Rectal smooth muscle tissue (tissue), 1 donor: ENCODE measurements around the gene ARHGAP26.
"Not testable (repeated sequence)": the region's sequence is repeated elsewhere in the genome, so short reads cannot be mapped to it uniquely, and the experiment has no call there.

ENCODE experiments used
- H3K27ac ChIP-seq: one replicate; pipeline ENCODE4 v1.7.0; 2013; ENCODE audit warnings: low read depth, low read length, inconsistent platforms
- H3K27me3 ChIP-seq: one replicate; pipeline ENCODE4 v1.7.0; 2013; ENCODE audit warnings: low read length; ENCODE audit not compliant: control insufficient read depth, insufficient read depth
- H3K36me3 ChIP-seq: one replicate; pipeline ENCODE4 v1.7.0; 2013; ENCODE audit warnings: low read length; ENCODE audit not compliant: control insufficient read depth, insufficient read depth
- H3K4me1 ChIP-seq: one replicate; pipeline ENCODE4 v1.7.0; 2013; ENCODE audit warnings: low read length; ENCODE audit not compliant: control insufficient read depth, insufficient read depth
- H3K4me3 ChIP-seq: one replicate; pipeline ENCODE4 v1.7.0; 2013; ENCODE audit warnings: low read length
- H3K9ac ChIP-seq: one replicate; pipeline ENCODE4 v1.7.0; 2013; ENCODE audit warnings: low read length

Gene ARHGAP26

GRCh38 chr5:142937374-142937773, 167.2 kb downstream of the ARHGAP26 start:
- no peaks in the 10 kb centered on the region for H3K27me3 ChIP-seq
- no peak overlapping the region for H3K4me3 ChIP-seq
- H3K4me1 ChIP-seq: no peaks in the 10 kb centered on the region
- peaks cover under 1% of the 10 kb centered on the region for H3K36me3 ChIP-seq
- H3K27ac ChIP-seq: no peak overlapping the region
- H3K9ac ChIP-seq: no peak overlapping the region

GRCh38 chr5:142938266-142938880, 168.2 kb downstream of the ARHGAP26 start:
- no peak overlapping the region for H3K27ac ChIP-seq
- H3K36me3 ChIP-seq: no peaks in the 10 kb centered on the region
- H3K27me3 ChIP-seq: no peaks in the 10 kb centered on the region
- H3K4me1 ChIP-seq: no peaks in the 10 kb centered on the region
- no peak overlapping the region for H3K9ac ChIP-seq
- no peak overlapping the region for H3K4me3 ChIP-seq

- Histone ChIP-seq H3K9ac (no peak overlapping the region), H3K4me1 (no peaks in the 10 kb centered on the region), H3K27ac (no peak overlapping the region), H3K4me3 (no peak overlapping the region), H3K36me3 (no peaks in the 10 kb centered on the region), H3K27me3 (no peaks in the 10 kb centered on the region)
Observed at GRCh38 chr5:142939006-142939405, 168.8 kb downstream of the ARHGAP26 start.

GRCh38 chr5:142939884-142940283, 169.7 kb downstream of the ARHGAP26 start:
- Histone ChIP-seq H3K36me3 (no peaks in the 10 kb centered on the region), H3K4me1 (no peaks in the 10 kb centered on the region), H3K9ac (no peak overlapping the region), H3K27me3 (no peaks in the 10 kb centered on the region), H3K4me3 (no peak overlapping the region), H3K27ac (no peak overlapping the region)

- no peak overlapping the region for H3K27ac ChIP-seq
- no peak overlapping the region for H3K9ac ChIP-seq
- no peaks in the 10 kb centered on the region for H3K27me3 ChIP-seq
- H3K36me3 ChIP-seq: no peaks in the 10 kb centered on the region
- H3K4me3 ChIP-seq: no peak overlapping the region
- H3K4me1 ChIP-seq: no peaks in the 10 kb centered on the region
Observed at GRCh38 chr5:142941245-142941644, 171.1 kb downstream of the ARHGAP26 start.

GRCh38 chr5:142942901-142943300, 172.7 kb downstream of the ARHGAP26 start:
- no peaks in the 10 kb centered on the region for H3K36me3 ChIP-seq
- H3K27ac ChIP-seq: no peak overlapping the region
- no peak overlapping the region for H3K9ac ChIP-seq
- H3K27me3 ChIP-seq: no peaks in the 10 kb centered on the region
- H3K4me3 ChIP-seq: no peak overlapping the region
- H3K4me1 ChIP-seq: no peaks in the 10 kb centered on the region

- Histone ChIP-seq H3K4me1 (no peaks in the 10 kb centered on the region), H3K27me3 (no peaks in the 10 kb centered on the region), H3K4me3 (no peak overlapping the region), H3K27ac (no peak overlapping the region), H3K36me3 (no peaks in the 10 kb centered on the region), H3K9ac (no peak overlapping the region)
Observed at GRCh38 chr5:142944140-142944539, 174.0 kb downstream of the ARHGAP26 start.

- H3K27ac ChIP-seq: no peak overlapping the region
- no peak overlapping the region for H3K4me3 ChIP-seq
- H3K4me1 ChIP-seq: no peaks in the 10 kb centered on the region
- no peak overlapping the region for H3K9ac ChIP-seq
- no peaks in the 10 kb centered on the region for H3K36me3 ChIP-seq
- H3K27me3 ChIP-seq: no peaks in the 10 kb centered on the region
Observed at GRCh38 chr5:142945321-142945720, 175.1 kb downstream of the ARHGAP26 start.

- Histone ChIP-seq H3K27me3 (no peaks in the 10 kb centered on the region), H3K4me1 (no peaks in the 10 kb centered on the region), H3K4me3 (no peak overlapping the region), H3K36me3 (no peaks in the 10 kb centered on the region), H3K27ac (no peak overlapping the region), H3K9ac (no peak overlapping the region)
Observed at GRCh38 chr5:142945845-142946244, 175.7 kb downstream of the ARHGAP26 start.

GRCh38 chr5:142946547-142947426, 176.6 kb downstream of the ARHGAP26 start:
- no peak overlapping the region for H3K27ac ChIP-seq
- H3K4me1 ChIP-seq: no peaks in the 10 kb centered on the region
- H3K27me3 ChIP-seq: no peaks in the 10 kb centered on the region
- no peak overlapping the region for H3K9ac ChIP-seq
- no peak overlapping the region for H3K4me3 ChIP-seq
- no peaks in the 10 kb centered on the region for H3K36me3 ChIP-seq

- Histone ChIP-seq H3K27ac (no peak overlapping the region), H3K4me3 (no peak overlapping the region), H3K4me1 (no peaks in the 10 kb centered on the region), H3K9ac (no peak overlapping the region), H3K36me3 (no peaks in the 10 kb centered on the region), H3K27me3 (no peaks in the 10 kb centered on the region)
Observed at GRCh38 chr5:142947427-142947709, 177.2 kb downstream of the ARHGAP26 start.

GRCh38 chr5:142952229-142952628, 182.1 kb downstream of the ARHGAP26 start:
- H3K4me1 ChIP-seq: peaks cover 17% of the 10 kb centered on the region
- H3K36me3 ChIP-seq: no peaks in the 10 kb centered on the region
- H3K27ac ChIP-seq: no peak overlapping the region
- H3K9ac ChIP-seq: no peak overlapping the region
- no peaks in the 10 kb centered on the region for H3K27me3 ChIP-seq
- no peak overlapping the region for H3K4me3 ChIP-seq

- H3K27ac ChIP-seq, H3K36me3 ChIP-seq, H3K27me3 ChIP-seq, H3K9ac ChIP-seq, H3K4me3 ChIP-seq: not testable (repeated sequence)
- peaks cover 17% of the 10 kb centered on the region for H3K4me1 ChIP-seq
Observed at GRCh38 chr5:142952871-142953270, 182.7 kb downstream of the ARHGAP26 start.
